Measurements from ENCODE around the gene PARL.

Gene PARL

DNA sequence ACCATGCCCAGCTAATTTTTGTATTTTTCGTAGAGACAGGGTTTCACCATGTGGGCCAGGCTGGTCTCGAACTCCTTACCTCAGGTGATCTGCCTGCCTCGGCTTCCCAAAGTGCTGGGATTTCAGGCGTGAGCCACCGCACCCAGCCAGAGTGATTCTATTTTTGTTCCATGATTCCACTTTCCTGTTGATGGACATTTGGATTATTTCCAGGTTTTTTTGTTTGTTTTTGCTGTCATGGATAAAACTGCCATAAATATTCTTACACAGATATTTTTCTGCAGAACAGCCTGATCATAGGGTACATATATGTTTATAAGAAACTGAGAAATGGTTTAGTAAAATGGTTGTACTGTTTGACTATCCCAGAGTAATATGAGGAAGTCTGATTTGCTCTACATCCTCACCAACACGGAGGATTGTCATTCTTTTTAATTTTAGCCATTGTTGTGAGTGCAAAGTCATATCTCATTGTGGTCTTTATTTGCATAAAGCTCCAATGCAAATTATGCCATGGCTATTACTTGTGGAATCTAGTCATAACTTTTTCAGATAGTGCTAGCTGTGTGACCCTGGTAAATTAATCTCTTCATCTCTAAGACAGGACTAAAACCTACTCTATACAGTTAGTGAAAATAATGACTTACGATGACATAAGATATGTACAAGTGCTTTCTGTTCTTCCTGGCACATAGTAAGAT lies 102.0 kb downstream of the PARL start:
- no peak for DNase-seq

DNA sequence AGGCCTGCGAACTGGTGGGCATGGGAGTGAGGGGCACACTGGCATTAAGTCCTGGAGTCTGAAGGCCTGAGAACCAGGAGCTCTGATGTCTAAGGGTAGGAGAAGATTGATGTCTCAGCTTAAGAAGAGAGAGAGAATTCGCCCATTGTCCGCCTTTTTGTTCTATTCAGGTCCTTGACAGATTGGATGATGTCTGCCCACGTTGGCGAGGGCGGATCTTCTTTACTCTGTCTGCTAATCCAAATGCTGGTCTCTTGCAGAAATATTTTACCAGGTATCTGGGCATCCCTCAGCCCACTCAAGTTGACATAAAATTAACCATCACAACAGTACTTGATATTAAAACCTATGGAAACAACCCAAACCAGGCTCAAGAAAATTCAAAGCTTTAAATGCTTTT lies 103.4 kb downstream of the PARL start:
- no peak for DNase-seq

DNA sequence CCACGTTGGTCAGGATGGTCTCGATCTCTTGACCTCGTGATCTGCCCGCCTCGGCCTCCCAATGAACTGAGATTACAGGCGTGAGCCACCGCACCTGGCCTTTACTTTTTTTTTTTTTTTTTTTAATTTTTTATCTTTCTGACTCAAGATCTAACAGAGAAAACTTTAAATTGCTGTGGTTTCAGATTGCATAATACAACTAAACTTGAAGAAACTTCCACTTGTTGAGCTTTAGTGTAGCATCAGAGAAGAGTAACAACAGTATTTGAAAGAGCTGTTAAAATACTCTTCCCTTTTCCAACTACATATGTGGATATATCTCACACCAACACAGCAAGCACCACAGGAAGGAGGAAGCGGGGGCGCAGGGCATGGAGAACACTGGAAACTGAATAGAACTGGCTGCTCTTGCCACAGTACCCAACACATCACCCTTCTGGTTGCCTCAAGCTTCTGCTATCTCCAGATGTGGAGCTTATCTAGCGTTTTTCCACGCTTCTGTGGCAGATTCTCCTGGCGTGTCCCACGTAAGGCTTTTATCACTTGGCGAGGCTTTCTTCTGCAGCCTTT lies 104.7 kb downstream of the PARL start:
- no peak for DNase-seq
